ENCODE measurements around the gene NDUFS7. TPM values are rescaled to one million over a fixed set of nuclear protein-coding genes. Genes with fewer than 3 reads are reported as not detected.
"Not testable (repeated sequence)": the region's sequence is repeated elsewhere in the genome, so short reads cannot be mapped to it uniquely, and the experiment has no call there.

Gene NDUFS7
- total RNA-seq, 1 donor from 2014 or later, result 443 TPM

GRCh38 chr19:1434577-1435060 is 50.9 kb downstream of the NDUFS7 start:
- ATAC-seq, result no peak
- intact Hi-C loops (cut with DNase I), result no loop called here
- DNase-seq (ENCODE audit: missing footprints), result no peak

- intact Hi-C loops (cut with DNase I), result no loop called here
- DNase-seq (ENCODE audit: missing footprints), result no peak
- no peak for ATAC-seq
Observed at GRCh38 chr19:1435378-1435989, 51.8 kb downstream of the NDUFS7 start.

GRCh38 chr19:1437609-1438008 is 53.9 kb downstream of the NDUFS7 start:
- DNase-seq (ENCODE audit: missing footprints) (no peak), ATAC-seq (no peak)
- intact Hi-C loops (cut with DNase I), result no loop called here

- DNase-seq (ENCODE audit: missing footprints) (peak; percentile 98), ATAC-seq (peak; percentile 92)
- intact Hi-C loops (cut with DNase I), result no loop called here
Observed at GRCh38 chr19:1438035-1438932, 54.6 kb downstream of the NDUFS7 start, which contains the start of gene RPS15. Gene RPS15 (plus strand): TSS chr19:1438396. CDS start chr19:1438426, 30 bp downstream.

- ATAC-seq (no peak), DNase-seq (ENCODE audit: missing footprints) (no peak)
- intact Hi-C loops (cut with DNase I), result no loop called here
Observed at GRCh38 chr19:1438933-1439354, 55.2 kb downstream of the NDUFS7 start.

GRCh38 chr19:1439525-1440417 is 56.1 kb downstream of the NDUFS7 start:
- ATAC-seq, result not testable (repeated sequence)

GRCh38 chr19:1440418-1440801 is 56.7 kb downstream of the NDUFS7 start:
- intact Hi-C loops (cut with DNase I), result no loop called here
- no peak for DNase-seq (ENCODE audit: missing footprints)
- no peak for ATAC-seq

More at GRCh38 chr19:1439525-1440417, 56.1 kb downstream of the NDUFS7 start:
- DNase-seq (ENCODE audit: missing footprints); intact Hi-C loops (cut with DNase I): not testable (repeated sequence)

- ATAC-seq (no peak), DNase-seq (ENCODE audit: missing footprints) (no peak)
- intact Hi-C loops (cut with DNase I), result no loop called here
Observed at GRCh38 chr19:1441022-1441426, 57.3 kb downstream of the NDUFS7 start.

- ATAC-seq (no peak), DNase-seq (ENCODE audit: missing footprints) (no peak)
- intact Hi-C loops (cut with DNase I), result no loop called here
Observed at GRCh38 chr19:1441677-1442438, 58.2 kb downstream of the NDUFS7 start.

Other genes starting within 250 kb of the NDUFS7 start
- gene SBNO2, start 209.6 kb upstream of the NDUFS7 start, total RNA-seq, result 14.7 TPM
- gene STK11, start 178.1 kb upstream of the NDUFS7 start, total RNA-seq, result 49.9 TPM
- gene CBARP, start 145.9 kb upstream of the NDUFS7 start, total RNA-seq, result 1.2 TPM
- gene ATP5F1D, start 142.2 kb upstream of the NDUFS7 start, total RNA-seq, result 656 TPM
- gene MIDN, start 135.3 kb upstream of the NDUFS7 start, total RNA-seq, result 62.8 TPM
- gene CIRBP, start 114.6 kb upstream of the NDUFS7 start, total RNA-seq, result 219 TPM
- gene FAM174C, start 108.4 kb upstream of the NDUFS7 start, total RNA-seq, result 13.1 TPM
- gene EFNA2, start 98.0 kb upstream of the NDUFS7 start, total RNA-seq, result not detected
- gene GAMT, start 17.6 kb downstream of the NDUFS7 start, total RNA-seq, result 85.8 TPM
- gene DAZAP1, start 23.7 kb downstream of the NDUFS7 start, total RNA-seq, result 88.4 TPM
- 695 TPM for gene RPS15, start 54.5 kb downstream of the NDUFS7 start, total RNA-seq
- gene APC2, start 66.2 kb downstream of the NDUFS7 start, total RNA-seq, result 0.14 TPM
- 21.5 TPM for gene C19orf25, start 95.3 kb downstream of the NDUFS7 start, total RNA-seq
- 0.89 TPM for gene PCSK4, start 106.4 kb downstream of the NDUFS7 start, total RNA-seq
- 1.1 TPM for gene REEP6, start 107.3 kb downstream of the NDUFS7 start, total RNA-seq
- 22.9 TPM for gene ADAMTSL5, start 129.1 kb downstream of the NDUFS7 start, total RNA-seq
- gene PLK5, start 140.2 kb downstream of the NDUFS7 start, total RNA-seq, result not detected
- 9.6 TPM for gene MEX3D, start 184.4 kb downstream of the NDUFS7 start, total RNA-seq
- 64.2 TPM for gene MBD3, start 209.0 kb downstream of the NDUFS7 start, total RNA-seq
- gene UQCR11, start 221.6 kb downstream of the NDUFS7 start, total RNA-seq, result 1,146 TPM

Data from Right ventricle myocardium inferior (tissue), 1 donor.